22Rv1 (cell line): ENCODE measurements around the gene TMEM25.

ENCODE experiments used
- CTCF ChIP-seq: fragments of 450-650 bp; IDR thresholded peaks from 2 replicates; pipeline ENCODE4 v1.5.1; 2017; ENCODE audit warnings: mild to moderate bottlenecking
- ZFX ChIP-seq: fragments of 450-650 bp; IDR thresholded peaks from 2 replicates; pipeline ENCODE4 v1.6.1; 2017; ENCODE audit warnings: antibody characterized with exemption, borderline replicate concordance

DNA sequence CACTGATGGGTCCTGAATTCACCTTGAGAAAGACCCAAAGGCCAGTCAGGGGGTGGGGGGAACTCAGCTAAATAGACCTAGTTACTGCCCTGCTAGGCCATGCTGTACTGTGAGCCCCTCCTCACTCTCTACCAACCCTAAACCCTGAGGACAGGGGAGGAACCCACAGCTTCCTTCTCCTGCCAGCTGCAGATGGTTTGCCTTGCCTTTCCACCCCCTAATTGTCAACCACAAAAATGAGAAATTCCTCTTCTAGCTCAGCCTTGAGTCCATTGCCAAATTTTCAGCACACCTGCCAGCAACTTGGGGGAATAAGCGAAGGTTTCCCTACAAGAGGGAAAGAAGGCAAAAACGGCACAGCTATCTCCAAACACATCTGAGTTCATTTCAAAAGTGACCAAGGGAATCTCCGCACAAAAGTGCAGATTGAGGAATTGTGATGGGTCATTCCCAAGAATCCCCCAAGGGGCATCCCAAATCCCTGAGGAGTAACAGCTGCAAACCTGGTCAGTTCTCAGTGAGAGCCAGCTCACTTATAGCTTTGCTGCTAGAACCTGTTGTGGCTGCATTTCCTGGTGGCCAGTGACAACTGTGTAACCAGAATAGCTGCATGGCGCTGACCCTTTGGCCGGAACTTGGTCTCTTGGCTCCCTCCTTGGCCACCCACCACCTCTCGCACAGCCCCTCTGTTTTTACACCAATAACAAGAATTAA, 6.1 kb upstream of the TMEM25 start:
- TF ChIP-seq ZFX (no peak), CTCF (no peak)
